HS-27A (cell line): ENCODE data around the gene ATP2B1.
"Not testable (repeated sequence)": the region's sequence is repeated elsewhere in the genome, so short reads cannot be mapped to it uniquely, and the experiment has no call there.

ENCODE experiments used
- DNase-seq: peaks from one replicate; pipeline ENCODE4 v3.0.0-alpha.2; 2012; ENCODE audit warnings: low read depth, missing footprints

Gene ATP2B1

DNA sequence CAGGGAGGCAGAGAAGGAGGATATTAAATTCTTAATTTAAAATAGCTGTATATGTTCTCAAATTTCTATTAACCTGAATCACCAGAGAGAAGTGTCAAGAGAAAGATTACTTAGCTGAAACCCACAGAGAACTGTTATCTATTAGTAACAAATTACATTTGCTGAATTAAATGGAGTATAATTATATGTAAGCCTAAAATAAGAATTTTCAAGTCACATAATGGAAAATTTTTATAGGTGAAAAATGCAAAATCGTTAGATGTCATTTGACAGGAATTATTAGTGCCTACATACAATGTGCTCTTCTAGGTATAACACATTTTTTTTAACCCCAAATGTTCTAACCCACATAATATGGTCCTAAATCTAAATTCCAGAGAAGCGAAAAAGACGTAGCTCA is 4.1 kb upstream of the ATP2B1 start:
- DNase-seq = no peak

DNA sequence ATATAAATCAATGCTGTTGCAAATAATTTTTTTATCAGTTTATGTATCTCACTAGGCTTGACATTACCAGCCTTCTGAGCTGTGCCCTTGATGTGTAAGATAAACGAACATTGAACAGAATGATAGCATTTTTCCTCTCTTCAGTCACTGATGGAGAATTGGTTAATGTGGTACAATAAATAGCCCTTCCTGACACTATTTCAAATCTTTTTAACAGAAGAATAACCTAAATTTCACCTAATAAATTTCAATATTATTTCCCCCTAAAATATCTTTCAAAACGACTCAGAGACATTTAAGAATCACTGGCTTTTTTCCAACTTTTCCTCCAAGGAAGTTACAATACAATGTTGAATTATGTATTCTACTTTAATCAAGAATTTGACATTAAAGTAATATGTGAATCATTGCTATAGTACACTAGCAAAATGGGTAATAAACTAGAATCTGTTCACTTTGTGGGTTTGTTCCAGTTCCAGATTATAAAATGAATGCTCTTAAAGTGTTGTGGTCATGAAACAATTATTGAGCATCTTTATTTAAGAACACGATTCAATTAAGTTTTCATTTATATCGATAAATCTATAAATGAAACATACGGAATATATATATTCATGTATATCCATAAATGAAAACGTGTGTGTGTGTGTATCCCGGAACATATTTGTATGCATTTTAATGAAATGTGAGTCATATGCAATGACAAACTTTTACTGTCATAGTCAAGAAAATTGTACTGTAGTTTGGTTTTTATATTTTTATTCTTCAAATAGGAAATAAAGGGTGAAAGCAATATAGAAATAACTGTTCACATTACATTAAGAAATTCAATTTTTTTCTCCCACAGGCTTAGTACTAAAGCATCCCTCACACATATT is 2.5 kb upstream of the ATP2B1 start:
- no peak for DNase-seq

DNA sequence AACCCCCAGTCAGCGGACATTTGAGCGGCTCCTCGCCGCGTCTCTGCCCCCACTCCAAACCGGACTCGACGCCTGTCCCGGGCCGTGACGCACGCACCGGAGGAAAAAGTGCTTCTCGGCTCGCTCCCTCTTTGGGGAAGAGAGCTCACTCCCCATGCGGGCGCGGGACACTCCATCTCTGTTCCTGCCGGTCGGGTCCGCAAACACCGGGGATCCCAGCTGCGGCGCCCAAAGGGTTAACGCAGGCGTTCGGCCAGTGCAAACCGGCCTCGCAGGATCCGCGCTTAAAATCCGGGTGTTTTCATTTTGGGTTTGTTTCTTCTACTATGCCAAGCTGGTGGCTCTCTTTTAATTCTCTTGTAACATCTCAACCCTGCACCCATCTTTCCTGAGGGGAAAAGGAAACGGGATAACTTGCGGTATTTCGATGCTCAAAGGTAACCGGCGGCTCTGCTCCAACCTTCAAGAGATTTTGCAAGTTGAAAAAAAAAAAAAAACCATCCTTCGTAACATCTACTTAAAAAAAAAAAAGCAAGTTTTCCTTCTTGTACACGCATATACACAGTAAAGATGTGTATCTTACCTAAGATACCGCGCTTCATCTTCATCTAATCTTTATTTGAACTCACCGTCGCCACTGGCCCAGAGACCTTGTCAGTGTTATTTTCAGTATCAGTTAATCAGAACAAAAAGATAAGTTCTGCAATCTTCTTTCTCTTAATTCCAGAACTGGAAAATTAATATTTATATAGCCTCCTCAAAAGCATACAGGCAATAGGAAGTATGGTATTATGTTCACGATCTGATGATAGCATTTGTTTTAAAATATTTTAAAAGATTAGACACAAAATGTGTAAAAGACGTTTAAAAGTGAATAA is 1.6 kb upstream of the ATP2B1 start:
- no peak for DNase-seq

DNA sequence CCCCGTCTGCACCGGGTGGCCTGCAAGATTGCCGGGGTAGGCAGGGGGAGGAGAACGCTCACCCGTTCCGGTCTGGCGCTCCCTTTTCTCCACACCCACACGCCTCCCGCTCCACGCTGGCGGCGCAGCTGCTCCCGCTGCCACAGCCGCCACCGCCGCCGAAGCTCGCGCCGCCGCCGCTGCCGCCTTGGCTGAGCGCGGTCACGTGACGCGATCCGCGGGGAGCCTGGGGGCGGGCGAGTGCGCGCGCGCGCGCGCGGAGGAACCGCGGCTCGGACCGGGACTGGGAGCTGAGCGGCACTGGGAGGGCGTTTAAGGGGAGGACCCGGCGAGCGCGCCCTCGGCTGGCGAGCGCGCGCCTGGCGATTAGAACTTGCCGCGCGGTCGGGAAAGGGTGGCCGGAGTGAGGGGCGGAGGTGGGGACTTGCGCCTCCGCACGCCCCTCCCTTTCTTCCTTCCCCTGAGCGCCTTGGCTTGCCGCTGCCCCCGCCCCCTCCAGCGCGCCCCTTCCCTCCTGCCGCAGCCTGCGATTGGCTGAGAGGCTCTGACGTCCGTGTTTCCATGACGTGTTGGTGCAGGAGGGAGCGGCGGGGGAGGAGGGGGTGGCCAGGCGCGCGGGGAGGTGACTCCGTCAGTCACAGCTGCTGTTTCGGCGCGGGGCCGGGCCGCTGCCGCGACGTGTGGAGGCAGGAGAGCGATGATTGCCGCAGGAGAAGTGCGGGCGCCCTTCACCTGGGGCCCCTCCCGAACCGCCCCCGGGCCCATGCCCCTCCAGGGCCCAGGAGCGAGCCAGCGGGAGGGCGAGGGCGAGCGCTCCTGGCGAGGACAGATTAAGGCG is 738 bp upstream of the ATP2B1 start:
- peak; percentile 92 for DNase-seq

DNA sequence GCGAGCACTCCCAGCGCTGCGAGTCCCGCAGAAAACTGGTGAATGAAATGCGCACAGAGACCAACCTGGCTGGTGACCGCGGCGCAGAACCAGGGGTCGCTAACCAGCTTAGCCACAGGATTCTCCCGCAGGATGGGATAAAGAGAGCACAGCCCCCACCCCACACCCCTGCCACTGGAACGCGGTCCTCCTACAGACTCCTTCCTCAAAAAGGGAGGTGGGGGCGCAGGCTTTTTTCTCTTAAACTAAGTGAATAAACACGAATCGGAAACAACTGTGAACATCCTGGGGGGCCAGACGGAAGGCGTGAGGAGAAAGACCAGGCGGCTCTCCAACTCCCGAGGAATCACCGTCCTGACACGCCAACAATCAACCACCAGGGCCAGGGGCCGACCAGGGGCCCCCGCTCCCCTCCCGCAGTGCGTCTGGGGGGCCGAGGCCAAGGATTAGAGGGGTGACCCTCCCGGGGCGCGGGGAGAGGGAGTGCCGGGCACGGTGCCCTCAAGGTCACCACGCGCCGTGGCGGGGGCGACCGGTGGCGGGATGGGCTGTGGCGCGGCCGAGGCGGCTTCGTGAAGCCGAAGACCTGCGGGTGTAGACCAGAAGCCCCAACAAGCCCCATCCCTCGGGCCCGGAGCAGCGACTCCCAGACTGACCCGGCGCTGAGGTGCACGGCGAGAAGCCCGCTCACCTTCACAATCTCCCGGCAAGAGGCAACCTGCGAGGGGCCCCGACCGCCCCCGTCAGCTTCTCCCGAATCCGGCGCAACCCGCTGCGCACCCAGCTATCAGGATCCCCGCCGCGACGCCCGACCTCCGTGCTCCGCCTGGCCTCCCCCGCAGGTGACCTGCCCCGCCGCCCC is 704 bp downstream of the ATP2B1 start:
- no peak for DNase-seq

DNA sequence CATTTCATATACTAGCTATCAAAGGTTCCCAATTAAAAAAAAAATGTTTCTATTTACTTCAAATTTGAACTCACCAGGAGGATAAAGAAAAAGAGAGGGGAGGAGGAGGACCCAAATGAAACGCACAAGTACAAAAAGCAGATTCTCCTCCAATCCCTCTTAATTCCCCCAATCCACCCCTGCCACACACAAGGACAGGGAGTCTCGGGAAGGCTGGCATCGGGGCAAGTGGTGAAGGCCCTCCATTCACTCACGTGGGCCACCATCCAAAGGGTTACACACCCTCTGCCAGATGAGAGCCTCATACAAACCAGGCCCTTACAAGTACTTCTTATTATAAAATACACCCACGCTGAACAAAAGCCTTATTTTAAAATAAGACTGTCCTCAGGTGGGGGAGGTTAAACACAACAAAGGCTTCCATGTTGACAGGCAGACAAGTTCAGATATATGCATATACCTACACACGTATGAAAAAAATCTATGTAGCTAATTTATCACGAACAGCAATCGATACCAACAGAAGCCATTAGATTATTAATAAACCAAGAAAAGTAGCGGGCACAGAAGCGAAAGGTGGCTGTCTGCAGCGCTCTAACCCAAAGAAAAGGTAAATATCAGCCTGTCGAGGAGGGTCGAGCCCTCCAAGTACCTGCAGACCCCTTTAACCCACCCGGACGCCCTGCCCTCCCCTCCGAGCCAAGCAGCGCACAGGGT is 1.5 kb downstream of the ATP2B1 start:
- no peak for DNase-seq

DNA sequence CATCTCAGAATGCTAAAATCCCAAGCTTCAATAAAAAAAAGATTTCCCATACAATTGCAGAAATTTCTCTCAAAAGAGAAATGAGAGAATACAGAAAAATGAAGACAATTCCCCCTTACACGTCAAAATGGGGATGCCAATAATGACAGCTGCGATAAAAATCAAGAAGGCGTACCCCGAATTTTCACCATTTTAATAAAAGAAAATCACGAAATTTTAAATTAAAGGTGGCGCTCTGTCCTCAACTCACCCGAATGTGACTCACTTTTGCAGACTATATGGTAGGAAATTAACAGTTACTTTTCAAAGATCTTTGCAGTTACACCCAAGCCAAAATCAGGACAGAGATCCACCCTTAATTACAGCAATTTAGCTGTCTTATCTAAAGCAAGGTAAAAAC is 2.1 kb downstream of the ATP2B1 start:
- no peak for DNase-seq

DNA sequence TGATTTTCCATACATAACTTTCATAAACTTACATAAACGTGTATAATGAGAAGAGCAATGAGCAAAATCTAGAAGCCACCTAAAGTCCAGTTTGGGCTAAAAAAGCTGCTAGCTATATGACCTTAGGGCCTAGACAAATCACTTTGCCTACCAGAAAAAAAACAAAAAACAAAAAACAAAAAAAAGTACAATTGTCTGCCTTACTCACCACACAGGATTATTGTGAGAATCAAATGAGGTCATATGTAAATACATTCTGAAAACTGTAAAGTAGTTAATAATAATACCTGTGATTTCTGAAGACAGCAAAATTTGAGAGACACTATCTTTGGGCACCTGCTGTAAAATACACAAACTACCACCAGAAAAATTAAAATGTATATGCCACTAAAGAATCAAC is 4.2 kb downstream of the ATP2B1 start:
- no peak for DNase-seq

DNA sequence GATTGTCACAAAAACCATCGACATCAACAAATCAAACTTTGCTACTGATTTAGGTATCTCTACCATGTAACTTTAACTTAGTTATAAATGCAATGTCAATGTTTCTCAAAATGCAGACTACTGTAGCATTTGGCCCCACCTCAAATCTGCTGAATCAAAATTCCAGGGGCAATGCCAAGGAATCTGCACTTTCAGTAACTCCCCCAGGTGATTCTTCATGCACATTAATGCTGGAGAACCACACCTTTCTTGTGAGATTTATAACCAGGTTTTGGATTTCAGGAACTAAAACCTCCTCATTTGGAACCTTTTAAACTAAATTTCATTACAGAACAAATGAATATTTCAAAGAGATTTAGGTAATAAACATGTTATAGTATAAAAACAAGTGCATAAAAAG is 4.9 kb downstream of the ATP2B1 start:
- DNase-seq = no peak

DNA sequence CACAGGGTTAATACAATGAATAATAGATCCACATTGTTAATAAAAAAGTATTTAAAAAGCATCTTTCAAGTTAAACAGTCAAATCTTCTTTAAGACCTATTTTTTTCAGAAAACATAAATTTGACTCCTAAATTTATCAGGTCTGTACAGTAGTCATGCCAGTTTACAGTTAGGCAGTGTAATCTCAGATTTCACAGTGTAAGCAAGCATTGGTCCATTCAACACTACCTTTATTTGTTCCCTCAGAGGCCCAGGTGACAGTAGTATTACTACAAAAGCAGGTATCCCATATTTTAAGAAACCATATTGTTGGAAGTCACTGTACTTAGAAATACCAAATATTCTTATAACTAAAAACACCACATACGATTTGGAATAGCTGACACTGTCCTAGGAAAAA is 6.1 kb downstream of the ATP2B1 start:
- no peak for DNase-seq

DNA sequence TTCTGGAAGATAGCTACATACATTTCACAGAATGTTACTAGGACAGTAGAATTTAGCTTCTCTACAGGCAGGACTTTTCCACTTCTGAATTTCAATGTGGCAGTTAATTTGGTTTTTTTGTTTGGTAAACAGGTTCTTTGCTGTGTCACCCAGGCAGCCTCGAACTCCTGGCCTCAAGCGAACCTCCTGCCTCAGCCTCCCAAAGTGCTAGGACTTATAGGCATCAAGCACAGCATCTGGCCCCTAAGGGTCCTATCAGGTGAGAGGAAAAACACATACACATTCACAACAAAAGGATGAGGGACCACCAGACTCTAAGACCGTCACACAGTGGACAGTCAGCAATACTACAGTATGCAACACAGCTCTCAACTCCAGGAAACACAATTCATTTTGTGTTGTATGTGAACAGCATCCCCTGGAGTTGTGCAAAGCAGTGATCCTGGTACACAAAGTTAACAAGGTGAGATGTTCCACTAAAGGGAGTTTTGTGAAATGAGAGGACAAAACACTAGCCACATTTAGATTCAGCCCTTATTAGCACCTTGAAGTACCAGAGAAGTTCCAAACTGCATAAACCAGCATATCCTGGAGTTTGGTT is 6.9 kb downstream of the ATP2B1 start:
- no peak for DNase-seq

DNA sequence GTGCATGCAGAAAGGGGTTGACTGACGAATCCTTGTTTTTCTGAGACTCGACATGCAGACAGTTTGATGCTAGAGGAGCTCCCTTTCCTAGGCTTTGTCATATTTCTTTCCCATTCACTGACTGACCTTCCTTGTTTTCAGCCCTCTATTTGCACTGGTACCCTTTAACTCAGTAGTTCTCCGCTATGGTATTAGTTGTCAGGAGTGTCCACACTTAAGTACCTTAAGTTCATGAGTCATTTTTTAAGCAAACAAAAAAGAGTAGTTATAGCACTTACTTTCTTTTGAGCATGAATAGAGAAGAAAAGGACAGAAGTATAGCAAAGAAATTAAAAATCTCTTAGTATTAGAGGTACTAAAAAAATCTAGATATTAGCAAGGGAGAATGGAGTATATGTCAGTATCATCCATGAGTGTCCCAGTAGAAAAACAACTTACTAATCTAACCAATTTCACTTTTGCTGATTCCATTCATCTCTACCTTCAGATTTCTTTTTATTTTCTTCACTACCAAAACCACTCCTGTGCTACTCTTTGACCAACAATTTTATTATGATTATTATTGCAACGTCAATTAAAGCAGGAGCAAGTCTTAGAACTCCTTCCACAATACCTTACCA is 8.3 kb downstream of the ATP2B1 start:
- DNase-seq = no peak

DNA sequence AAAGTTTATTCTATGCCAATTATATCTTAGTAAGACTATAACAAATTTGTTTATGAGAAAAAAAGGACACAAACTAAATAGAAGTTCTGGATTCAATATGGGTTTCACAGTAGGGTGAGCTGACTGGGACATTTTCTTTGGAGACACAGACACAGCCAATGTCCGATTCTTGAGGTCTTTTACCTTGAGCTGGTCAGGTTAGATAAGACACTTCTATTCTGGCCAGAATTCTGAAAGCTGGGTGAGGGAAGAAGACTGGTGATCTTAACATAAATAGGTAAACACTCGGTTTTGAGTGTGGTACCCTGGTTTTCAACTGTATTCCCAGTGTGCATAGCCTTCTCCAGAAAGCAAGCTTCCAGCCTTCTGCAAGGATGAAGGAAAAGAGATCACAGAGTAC is 10.0 kb downstream of the ATP2B1 start:
- DNase-seq = no peak

DNA sequence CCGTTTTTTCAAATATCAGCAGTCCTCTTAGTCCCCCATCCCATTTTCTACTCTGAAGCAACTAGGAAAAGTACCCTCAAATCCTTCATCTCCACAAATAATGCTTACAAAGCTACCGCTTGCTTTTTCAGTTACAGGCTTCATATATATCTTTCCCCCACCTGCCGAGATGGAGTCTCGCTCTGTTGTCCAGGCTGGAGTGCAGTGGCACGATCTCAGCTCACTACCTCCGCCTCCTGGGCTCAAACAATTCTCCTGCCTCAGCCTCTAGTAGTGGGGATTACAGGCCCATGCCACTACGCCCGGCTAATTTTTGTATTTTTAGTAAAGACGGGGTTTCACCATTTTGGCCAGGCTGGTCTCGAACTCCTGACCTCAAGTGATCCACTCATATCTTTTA is 10.9 kb downstream of the ATP2B1 start:
- not testable (repeated sequence) for DNase-seq

DNA sequence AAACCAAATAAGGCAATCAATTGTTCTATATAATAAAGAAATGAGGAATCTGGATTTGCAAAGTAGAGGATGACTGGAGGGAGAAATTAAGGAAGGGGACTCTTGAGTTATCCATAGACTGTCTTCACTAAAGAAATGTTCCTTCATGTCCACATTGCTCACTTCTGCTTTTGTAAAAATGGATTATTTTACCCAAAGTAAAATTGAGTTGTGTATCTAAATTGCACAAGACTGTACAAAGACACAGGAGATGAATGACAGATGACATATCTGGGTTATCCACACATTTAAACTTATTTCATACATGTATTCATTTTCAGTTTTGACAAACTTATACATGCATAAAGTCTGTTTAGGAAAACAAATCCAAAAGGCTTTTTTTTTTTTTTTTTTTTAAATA is 11.3 kb downstream of the ATP2B1 start:
- no peak for DNase-seq

DNA sequence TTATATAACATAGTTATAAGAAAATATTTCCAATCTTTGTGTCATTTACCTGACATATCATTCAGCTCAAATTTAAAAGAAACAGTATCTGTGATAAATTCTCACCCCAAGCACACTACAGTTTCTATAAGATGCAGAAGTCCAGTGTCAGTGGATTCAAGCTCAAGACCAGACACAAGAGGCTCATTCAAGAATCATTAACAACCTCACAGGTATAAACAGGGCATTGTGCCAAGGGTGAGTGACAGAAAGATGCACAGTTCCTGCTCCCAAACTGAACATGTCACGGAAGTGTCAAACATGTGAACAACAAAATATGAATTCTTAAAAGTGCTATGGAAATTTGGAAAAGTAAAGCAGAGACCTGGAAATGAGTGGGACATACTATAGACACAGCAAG is 12.8 kb downstream of the ATP2B1 start:
- DNase-seq = no peak

DNA sequence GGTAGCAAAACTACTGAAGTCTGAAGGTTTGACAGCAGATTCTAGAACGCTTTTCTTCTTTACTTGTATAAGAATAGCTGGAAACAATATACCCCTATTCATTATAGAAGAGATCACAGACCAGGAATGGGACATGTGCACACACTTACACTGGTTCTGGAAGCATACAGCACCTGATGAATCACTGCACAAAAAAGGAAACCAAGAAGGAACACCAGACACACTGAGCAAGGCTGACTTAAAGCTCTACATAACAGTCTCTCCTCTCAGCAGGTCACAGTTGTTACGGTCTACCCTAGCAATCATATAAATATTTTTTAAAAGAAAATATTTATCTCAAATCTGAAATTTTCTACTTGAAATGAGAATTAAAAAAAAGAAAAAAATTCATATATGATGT is 13.5 kb downstream of the ATP2B1 start:
- DNase-seq = no peak

DNA sequence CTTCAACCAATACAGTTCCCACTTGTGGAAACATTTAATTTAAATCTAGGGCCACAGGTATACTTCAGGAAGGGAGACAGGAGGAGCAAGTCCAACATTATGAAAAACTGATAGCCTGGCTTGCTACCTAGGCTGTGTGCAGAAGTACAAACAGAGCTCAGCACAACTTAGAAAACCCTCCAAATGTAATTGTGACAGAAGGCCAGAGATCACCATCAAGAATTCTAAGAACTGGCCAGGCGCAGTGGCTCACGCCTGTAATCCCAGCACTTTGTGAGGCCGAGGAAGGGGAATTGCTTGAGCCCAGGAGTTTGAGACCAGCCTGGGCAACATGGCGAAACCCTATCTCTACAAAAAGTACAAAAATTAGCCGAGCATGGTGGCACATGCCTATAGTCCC is 14.1 kb downstream of the ATP2B1 start:
- DNase-seq = no peak

DNA sequence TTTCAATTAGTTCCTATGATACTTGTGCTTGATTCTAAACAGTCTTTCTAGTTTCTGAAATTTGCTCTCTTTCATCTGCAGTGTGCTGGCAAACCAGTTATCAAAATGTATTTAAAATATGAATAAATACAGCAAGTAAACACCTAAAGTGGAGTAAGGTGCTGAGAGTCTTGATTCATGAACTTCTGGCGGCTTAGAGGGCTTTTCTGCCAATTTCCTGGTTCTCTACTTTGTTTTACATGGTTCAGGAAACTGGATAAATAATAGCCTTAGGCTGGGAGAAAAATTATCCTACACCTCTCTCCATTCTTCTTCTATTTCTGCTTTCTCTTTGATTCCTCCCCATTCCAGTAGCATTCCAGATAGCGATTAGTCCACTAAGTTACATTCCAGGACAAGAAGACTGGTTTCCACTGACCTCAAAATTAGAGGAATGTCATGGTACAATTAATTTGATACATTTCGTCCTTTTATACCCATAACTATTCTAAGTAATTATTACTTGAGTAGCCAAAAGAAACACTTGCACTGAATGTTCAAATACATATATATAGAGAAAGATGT is 14.9 kb downstream of the ATP2B1 start:
- DNase-seq = no peak

DNA sequence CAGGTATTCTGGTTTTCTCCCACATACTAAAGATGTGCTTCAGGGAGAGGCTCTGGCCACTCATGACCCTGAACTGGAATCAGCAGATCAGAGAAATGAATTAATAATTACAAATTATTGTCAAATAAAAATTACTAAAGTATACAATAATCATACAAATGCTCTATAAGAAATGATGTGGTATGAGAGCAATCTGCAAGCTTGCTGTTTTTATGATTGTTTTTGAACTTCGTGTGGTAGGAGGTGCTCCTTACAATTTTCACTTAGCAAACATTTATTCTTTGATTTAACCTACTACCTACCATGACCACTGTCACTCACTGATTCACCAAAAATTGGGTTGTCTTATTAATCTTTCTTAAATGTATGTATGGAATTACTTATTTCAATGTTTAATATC is 16.2 kb downstream of the ATP2B1 start:
- no peak for DNase-seq
